ENCODE data around the gene SLC25A12.

- TF ChIP-seq ZNF395 (CRISPR knock-in tag; IDR thresholded peaks at IDR 0.05) (no peak), CTCF (IDR thresholded peaks at IDR 0.05 in 2 of 3, conservative IDR thresholded peaks at IDR 0.05 in 1 of 3; ENCODE audit: insufficient read depth in 2 of 3, low read depth in 1 of 3, low read length in 3 of 3) (no peak), FOXM1 (IDR thresholded peaks at IDR 0.05; ENCODE audit: low read depth) (no peak), FOXM1 (CRISPR knock-in tag; IDR thresholded peaks at IDR 0.05; ENCODE audit: low read depth) (no peak), CHD1 (IDR thresholded peaks at IDR 0.05; ENCODE audit: low read length) (no peak), ZBTB11 (CRISPR knock-in tag; IDR thresholded peaks at IDR 0.05) (no peak), RERE (CRISPR knock-in tag; IDR thresholded peaks at IDR 0.05; ENCODE audit: borderline replicate concordance) (no peak)
Observed at GRCh38 chr2:171824086-171824485, 70.0 kb downstream of the SLC25A12 start.

Data from K562 (cell line).